ENCODE data around the gene OSTF1. TPM values are rescaled to one million over a fixed set of nuclear protein-coding genes. Genes with fewer than 3 reads are reported as not detected.

The OSTF1 gene
- total RNA-seq, 1 experiment from 2014 or later: 58.4 TPM

DNA sequence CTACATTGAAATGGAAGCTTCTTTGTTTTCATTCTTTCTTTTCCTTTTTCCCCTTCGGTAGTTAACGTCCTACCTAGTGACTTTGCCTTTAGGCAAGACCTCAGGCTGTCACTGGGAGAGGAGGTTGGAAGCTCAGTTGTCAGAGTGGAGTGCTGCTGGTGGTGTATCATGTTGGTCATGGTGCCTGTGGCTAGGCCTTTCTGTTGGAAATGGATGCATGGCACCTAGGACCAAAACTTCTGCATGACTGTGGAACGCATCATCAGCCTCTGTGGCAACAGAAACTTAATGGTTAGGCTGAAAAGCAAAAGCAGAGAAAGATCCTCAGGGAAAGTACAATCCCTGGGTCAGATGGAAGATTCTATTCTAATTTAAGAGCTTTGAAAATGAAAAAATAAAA is 57.9 kb downstream of the OSTF1 start:
- no peak for TF ChIP-seq EZH2 (IDR thresholded peaks at IDR 0.05; ENCODE audit: low read depth)
- TF ChIP-seq, protein P1, sequence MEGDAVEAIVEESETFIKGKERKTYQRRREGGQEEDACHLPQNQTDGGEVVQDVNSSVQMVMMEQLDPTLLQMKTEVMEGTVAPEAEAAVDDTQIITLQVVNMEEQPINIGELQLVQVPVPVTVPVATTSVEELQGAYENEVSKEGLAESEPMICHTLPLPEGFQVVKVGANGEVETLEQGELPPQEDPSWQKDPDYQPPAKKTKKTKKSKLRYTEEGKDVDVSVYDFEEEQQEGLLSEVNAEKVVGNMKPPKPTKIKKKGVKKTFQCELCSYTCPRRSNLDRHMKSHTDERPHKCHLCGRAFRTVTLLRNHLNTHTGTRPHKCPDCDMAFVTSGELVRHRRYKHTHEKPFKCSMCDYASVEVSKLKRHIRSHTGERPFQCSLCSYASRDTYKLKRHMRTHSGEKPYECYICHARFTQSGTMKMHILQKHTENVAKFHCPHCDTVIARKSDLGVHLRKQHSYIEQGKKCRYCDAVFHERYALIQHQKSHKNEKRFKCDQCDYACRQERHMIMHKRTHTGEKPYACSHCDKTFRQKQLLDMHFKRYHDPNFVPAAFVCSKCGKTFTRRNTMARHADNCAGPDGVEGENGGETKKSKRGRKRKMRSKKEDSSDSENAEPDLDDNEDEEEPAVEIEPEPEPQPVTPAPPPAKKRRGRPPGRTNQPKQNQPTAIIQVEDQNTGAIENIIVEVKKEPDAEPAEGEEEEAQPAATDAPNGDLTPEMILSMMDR (conservative IDR thresholded peaks at IDR 0.05): no peak
- intact Hi-C loops (cut with micrococcal nuclease; ENCODE audit: unreplicated experiment): no loop called here
- Histone ChIP-seq H3K27me3 (ENCODE audit: insufficient read depth, low read depth) (no peaks in the 10 kb centered on the region), H3K9me3 (ENCODE audit: insufficient read depth, low read depth) (peaks cover 5% of the 10 kb centered on the region; the same call in 1 of the 2 replicates), H3K9me2 (ENCODE audit: insufficient read depth) (no peaks in the 10 kb centered on the region), H4K20me1 (ENCODE audit: insufficient read depth) (no peaks in the 10 kb centered on the region), H3F3A (ENCODE audit: insufficient read depth, low read depth) (no peaks in the 10 kb centered on the region), H3K36me3 (ENCODE audit: low read depth) (peaks cover 14% of the 10 kb centered on the region), H3K79me2 (ENCODE audit: low read depth) (no peaks in the 10 kb centered on the region), H3K4me2 (no peak overlapping the region), H3K27ac (no peak overlapping the region), H2AFZ (no peak overlapping the region), H3K4me3 (no peak overlapping the region), H3K4me1 (replicated peaks; ENCODE audit: insufficient read depth) (no peaks in the 10 kb centered on the region)
- CTCF ChIA-PET: no interaction called here
- BruUV-seq (replicated peaks): no TSS peak
- no peak for DNase-seq
- POLR2A ChIA-PET (ENCODE audit: unreplicated experiment): no interaction called here

DNA sequence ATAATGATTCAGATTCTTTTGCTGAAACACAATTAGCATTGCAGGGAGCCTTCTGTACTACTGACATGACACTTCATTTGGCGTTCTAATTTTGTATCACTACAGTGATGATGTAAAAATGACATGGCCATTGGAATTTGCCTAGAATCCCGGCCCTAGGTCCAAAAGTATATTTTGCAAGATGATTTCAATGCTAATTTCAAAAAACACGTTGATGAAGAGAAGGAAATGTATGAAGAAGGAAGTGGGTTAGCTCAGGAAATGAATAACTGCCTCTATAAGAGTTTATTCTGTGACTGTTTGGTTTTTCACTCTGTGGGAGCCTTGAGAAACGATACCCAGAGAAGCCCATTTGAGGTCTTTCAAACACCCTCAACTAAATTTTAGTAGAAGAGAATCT is 59.3 kb downstream of the OSTF1 start:
- Histone ChIP-seq H3K27ac (no peak overlapping the region), H3K9me3 (ENCODE audit: insufficient read depth, low read depth) (peaks cover 5% of the 10 kb centered on the region; the same call in 1 of the 2 replicates), H3K4me3 (no peak overlapping the region), H4K20me1 (ENCODE audit: insufficient read depth) (no peaks in the 10 kb centered on the region), H3K79me2 (ENCODE audit: low read depth) (no peaks in the 10 kb centered on the region), H3K4me2 (no peak overlapping the region), H3K9me2 (ENCODE audit: insufficient read depth) (no peaks in the 10 kb centered on the region), H3K4me1 (replicated peaks; ENCODE audit: insufficient read depth) (no peaks in the 10 kb centered on the region), H3F3A (ENCODE audit: insufficient read depth, low read depth) (no peaks in the 10 kb centered on the region), H3K36me3 (ENCODE audit: low read depth) (peaks cover 14% of the 10 kb centered on the region), H3K27me3 (ENCODE audit: insufficient read depth, low read depth) (no peaks in the 10 kb centered on the region), H2AFZ (no peak overlapping the region)
- DNase-seq: no peak
- ChIA-PET CTCF (no interaction called here), POLR2A (ENCODE audit: unreplicated experiment) (no interaction called here)
- TF ChIP-seq, protein P1 (conservative IDR thresholded peaks at IDR 0.05): no peak
- no peak for TF ChIP-seq EZH2 (IDR thresholded peaks at IDR 0.05; ENCODE audit: low read depth)
- intact Hi-C loops (cut with micrococcal nuclease; ENCODE audit: unreplicated experiment): no loop called here
- no TSS peak for BruUV-seq (replicated peaks)

DNA sequence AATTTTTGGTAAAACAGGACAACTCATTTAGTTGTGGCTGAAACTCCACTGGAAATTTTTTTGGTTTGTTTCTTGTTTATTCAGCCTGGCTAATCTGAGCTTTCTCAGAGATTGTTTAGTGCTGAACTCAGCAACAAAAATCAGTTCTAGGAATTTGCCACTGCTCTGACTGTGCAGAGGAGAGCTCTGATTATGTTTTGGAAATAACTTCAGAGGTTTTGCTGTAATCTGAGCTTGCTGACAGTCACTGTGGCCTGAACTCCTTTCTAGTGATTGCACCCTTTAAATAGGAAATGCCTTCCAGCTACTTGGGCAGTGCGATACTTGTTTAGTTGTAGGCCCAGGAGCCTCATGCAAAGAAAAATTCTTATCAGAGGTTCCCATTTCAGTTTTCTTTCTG is 60.2 kb downstream of the OSTF1 start:
- no peaks in the 10 kb centered on the region for H3F3A ChIP-seq (ENCODE audit: insufficient read depth, low read depth)
- DNase-seq: no peak
- POLR2A ChIA-PET (ENCODE audit: unreplicated experiment): no interaction called here
- H3K79me2 ChIP-seq (ENCODE audit: low read depth): no peaks in the 10 kb centered on the region
- CTCF ChIA-PET: interaction anchor here (0.7 kb wide), 1 partner anchor 16 kb away, joined by 3 read pairs; no protein-coding TSS in a partner anchor
- TF ChIP-seq EZH2 (IDR thresholded peaks at IDR 0.05; ENCODE audit: low read depth): no peak
- TF ChIP-seq, protein P1 (conservative IDR thresholded peaks at IDR 0.05): no peak
- H3K27me3 ChIP-seq (ENCODE audit: insufficient read depth, low read depth): no peaks in the 10 kb centered on the region
- H3K9me3 ChIP-seq (ENCODE audit: insufficient read depth, low read depth): peaks cover 5% of the 10 kb centered on the region; the same call in 1 of the 2 replicates
- no peak overlapping the region for H3K4me3 ChIP-seq
- H4K20me1 ChIP-seq (ENCODE audit: insufficient read depth): no peaks in the 10 kb centered on the region
- H3K4me1 ChIP-seq (replicated peaks; ENCODE audit: insufficient read depth): no peaks in the 10 kb centered on the region
- peaks cover 13% of the 10 kb centered on the region for H3K36me3 ChIP-seq (ENCODE audit: low read depth)
- no TSS peak for BruUV-seq (replicated peaks)
- H3K4me2 ChIP-seq: no peak overlapping the region
- no peaks in the 10 kb centered on the region for H3K9me2 ChIP-seq (ENCODE audit: insufficient read depth)
- intact Hi-C loops (cut with micrococcal nuclease; ENCODE audit: unreplicated experiment): no loop called here
- H3K27ac ChIP-seq: no peak overlapping the region
- H2AFZ ChIP-seq: no peak overlapping the region
